HG02840 (cell line): Measurements from ENCODE around the gene AKR7A3.
"Not testable (repeated sequence)": the region's sequence is repeated elsewhere in the genome, so short reads cannot be mapped to it uniquely, and the experiment has no call there.

Source experiments
- ATAC-seq: cut with Tn5 transposase; IDR thresholded peaks from one replicate; pipeline ENCODE4 v1.9.1; 2021; ENCODE audit warnings: mild to moderate bottlenecking, moderate library complexity, moderate number of reproducible peaks; ENCODE audit not compliant: unreplicated experiment, low FRiP score

The AKR7A3 gene

GRCh38 chr1:19321071-19321470, 32.5 kb upstream of the AKR7A3 start:
- ATAC-seq = no peak

GRCh38 chr1:19319196-19319595, 30.6 kb upstream of the AKR7A3 start:
- ATAC-seq = no peak

DNA sequence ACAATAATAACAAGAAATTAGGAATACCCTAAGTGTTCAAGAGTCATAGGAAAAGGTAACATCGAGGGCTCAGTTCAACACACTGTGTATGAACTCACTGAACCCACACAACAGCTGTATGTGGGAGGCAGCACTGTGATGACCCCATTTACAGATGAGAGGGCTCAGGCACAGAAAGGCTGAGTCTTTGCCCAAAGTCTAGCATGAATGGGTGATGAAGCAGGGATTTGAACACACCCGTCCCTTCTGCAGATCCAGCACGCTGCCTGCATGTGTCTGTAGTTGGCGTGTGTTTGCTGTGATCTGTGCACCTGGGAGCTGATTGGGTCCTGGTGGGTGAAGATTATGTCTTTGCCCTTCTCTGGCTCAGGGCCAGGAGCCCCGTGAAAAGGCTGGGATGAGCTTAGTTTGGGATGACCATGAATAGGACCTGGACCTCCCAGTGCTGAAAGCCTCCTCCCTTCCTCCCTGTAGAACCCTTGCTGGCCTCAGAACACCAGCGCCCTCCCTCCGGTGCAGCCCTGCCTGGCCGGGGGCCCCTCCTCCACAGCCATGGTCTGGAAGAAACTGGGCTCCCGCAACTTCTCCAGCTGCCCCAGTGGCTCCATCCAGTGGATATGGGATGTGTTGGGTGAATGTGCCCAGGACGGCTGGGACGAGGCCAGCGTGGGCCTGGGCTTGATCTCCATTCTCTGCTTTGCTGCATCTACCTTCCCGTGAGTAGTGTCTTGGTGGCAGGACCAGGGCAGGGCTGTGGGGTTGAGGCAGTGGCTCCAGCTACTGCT, 28.7 kb upstream of the AKR7A3 start:
- no peak for ATAC-seq

DNA sequence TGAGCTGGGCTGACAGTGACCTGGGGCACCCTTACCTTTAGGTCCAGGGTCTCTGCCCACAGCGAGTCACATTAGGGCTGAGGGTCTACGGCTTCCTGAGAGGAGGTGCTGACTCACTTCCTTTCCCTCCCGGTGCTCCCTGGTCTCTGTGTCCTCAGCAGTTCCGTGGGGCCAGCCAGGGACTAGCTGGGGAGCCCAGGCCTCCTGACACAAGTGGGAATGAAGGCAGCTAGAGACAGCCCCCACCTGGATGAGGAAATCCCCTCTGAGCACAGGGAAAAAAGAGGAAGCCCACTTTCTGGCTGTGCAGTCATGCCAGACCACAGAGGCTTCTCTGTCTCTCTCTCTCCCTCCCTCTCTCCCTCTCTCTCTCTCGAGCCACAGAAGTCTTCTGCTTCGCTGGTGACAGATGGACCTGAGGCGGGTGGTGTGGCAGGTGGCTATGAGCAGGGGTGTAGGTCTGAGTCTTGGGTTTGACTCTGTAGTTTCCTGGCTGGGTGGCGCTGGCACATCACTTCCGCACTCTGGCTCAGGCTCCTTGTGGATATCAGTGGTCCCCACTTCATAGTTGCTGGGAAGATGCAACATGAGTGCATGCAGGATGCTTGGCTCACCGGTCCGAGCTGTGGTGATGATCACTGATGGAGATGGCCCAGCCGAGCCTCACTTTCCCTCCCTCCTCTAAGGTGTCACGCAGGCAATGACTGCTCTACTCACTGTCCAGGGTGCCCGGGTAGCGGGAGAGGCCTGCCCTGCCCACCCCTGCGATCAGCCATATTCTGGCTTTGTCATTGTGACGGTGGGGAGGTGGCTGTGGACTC, 27.0 kb upstream of the AKR7A3 start:
- ATAC-seq = no peak

DNA sequence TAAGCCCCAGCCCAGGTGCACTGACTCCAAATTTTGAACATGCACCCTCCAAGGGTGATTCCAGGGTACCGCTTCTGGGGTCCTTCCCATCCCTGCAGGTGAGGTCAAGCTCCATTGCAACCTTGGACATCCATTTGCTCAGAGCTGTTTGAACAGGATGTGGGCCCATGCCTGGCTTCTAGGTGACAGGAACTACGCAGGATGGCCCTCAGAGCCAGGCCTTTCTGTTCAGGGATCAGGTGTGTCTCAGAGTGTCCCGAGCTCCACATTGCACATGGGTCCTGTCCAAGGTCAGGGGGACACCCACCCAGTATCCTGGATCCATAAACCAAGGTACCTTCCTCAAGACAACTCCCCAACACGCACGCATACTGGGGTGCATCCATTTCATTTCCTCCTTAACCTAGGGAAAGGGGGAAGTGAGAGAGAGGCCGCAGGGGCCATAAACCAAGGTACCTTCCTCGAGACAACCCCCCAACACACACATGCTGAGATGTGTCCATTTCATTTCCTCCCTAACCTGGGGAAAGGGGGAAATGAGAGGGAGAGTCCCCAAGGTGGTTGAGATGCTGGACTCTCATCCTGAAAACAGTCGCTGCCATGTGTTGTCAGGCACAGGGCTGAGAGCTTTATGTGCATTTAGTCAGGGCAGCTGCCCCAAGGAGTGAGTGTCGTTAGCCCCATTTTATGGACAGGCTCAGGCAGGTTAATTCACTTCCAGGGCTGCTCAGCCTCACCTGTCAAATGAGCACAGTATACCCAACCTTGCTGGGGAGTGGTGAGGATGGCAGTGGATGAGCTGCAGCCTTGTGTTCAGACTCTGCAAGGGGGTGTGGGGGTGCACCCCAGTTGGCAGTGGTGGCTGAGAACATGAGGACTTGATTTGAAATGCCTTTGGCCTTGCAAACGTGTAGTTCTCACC, 25.7 kb upstream of the AKR7A3 start:
- no peak for ATAC-seq

DNA sequence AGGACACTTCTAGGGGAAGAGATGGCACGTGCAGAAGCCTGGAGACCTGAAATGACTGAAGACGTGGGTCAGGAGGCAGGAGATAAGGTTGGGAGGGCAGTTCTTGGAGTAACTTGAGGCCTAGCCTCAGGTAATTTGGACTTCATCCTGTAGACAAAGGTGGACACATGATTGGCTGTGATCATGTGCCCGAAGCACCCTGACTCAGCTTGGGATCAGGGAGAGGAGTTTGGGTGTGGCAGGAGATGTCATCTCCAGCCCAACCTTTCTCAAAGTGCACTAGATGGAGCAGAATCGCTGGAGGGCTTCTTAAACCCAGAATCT, 25.0 kb upstream of the AKR7A3 start:
- ATAC-seq = no peak

GRCh38 chr1:19312782-19313635, 24.4 kb upstream of the AKR7A3 start:
- peak; percentile 17 for ATAC-seq

GRCh38 chr1:19311931-19312781, 23.6 kb upstream of the AKR7A3 start, which contains the start of the genes AKR7A2 and SLC66A1:
Gene AKR7A2 (minus strand): TSS chr1:19312144. CDS start chr1:19312124, 20 bp downstream.
Gene SLC66A1 (plus strand): TSS chr1:19312326. CDS start chr1:19317678, 5,352 bp downstream.
- ATAC-seq = peak; percentile 78

- no peak for ATAC-seq
Measured at GRCh38 chr1:19311503-19311930, 22.9 kb upstream of the AKR7A3 start.

DNA sequence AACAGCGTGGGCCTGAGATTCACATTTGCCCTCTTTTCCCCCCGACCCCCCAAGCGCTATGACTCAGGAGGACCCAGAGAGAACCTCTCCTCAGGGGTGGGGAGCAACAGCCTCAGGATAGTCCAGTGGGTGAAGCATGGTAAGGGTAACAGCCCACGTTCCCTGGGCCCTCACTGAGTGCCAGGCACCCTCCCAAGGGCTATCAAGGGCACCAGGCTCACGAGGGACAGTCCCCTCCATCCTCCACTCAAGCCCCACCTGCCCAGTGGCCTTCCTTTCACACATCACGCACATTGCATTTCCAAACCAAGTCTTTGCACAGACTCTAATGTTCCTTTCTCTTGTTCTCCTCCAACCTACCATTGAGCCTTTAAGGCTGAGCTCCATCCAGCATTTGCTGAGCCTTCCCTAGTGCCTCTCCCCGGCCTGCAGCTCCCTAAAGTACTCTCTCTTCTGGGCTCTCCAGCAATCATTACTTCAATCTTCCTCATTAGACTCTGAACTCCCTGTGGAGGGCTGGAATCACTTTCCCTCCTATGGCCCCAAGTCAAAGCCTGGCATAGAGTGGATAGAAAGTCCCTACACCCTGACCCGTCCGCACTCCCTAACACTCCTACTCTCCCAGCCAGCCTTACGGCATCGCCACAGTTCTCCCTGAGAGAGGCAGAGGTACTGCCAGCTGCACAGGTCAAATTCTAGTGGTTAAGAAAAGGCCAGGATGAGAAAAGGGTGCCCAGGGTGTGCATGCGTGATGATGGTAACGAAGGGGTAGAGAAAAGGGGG, 22.3 kb upstream of the AKR7A3 start:
- no peak for ATAC-seq

GRCh38 chr1:19310061-19310460, 21.5 kb upstream of the AKR7A3 start:
- no peak for ATAC-seq

- no peak for ATAC-seq
Measured at GRCh38 chr1:19309123-19309813, 20.7 kb upstream of the AKR7A3 start.

GRCh38 chr1:19308509-19308907, 19.9 kb upstream of the AKR7A3 start:
- ATAC-seq = no peak

GRCh38 chr1:19307794-19308508, 19.4 kb upstream of the AKR7A3 start:
- no peak for ATAC-seq

GRCh38 chr1:19306941-19307340, 18.4 kb upstream of the AKR7A3 start:
- ATAC-seq = no peak

GRCh38 chr1:19305880-19306279, 17.3 kb upstream of the AKR7A3 start:
- no peak for ATAC-seq

DNA sequence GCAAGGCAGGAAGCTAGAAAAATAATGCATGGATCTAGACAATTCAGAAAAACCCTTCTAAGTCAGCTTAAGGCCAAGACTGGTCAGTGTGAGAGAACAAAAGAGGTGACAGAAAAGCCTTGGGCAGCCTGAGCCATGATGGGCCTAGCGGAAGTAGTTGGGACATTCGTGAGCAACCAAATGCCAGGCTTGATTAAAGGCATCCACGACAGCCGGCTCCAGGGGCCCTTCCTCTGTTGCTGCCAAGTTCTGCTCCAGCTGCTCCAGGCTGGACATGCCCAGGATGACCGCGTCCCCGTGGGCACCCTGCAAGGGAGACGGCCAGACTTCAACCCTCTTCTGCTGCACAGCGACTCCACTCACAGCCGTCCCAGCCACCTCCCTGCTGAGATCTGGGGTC, 15.5 kb upstream of the AKR7A3 start:
- not testable (repeated sequence) for ATAC-seq
